ENCODE data around the gene LAMA3. TPM values are rescaled to one million over a fixed set of nuclear protein-coding genes. Genes with fewer than 3 reads are reported as not detected.

The LAMA3 gene
- total RNA-seq, 1 donor from 2014 or later: 2.4 TPM

DNA sequence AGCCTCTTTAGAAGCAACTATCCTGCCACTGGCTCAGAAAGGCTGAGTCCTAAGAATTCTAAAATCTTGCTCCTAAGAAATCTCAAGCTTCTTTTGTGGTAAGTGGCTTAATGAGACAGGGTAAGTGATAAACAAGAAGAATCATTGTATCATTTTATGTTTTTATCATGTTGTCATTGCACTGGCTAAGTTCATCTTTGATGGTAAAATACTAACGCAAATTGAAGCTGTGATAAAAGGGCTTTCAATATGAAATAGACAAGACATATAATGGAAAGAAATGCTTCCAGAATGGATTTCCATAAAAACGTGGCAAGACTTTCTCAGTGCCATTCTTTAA, 303.7 kb downstream of the LAMA3 start:
- DNase-seq (ENCODE audit: low read depth in 2 of 2): no peak

DNA sequence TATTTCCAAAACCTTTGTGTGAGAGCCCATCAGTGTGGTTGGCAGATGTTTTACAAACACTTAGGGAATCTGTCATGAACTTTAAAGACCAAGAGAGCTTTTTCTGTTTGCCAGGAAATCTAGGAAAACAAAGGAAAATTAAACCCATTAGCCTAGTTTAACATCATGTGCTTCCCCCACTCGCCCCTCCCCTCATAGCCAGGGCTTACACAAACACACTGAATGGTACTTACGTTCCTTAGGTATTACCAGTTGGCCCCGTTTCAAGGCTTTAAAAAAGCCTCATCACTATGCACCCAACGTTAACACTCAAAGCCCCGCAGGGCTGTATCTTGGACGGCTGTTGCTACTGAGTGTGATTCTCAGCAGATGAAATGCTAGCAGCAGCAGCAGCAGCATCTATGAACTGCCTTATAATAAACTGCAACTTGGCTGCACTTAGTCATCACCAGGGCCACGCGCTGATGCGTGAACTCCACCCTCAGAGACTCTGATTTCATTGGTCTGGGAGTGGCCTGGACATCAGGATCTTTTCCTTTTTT, 305.2 kb downstream of the LAMA3 start:
- DNase-seq (ENCODE audit: low read depth in 2 of 2): peak; percentile 20 to 32

DNA sequence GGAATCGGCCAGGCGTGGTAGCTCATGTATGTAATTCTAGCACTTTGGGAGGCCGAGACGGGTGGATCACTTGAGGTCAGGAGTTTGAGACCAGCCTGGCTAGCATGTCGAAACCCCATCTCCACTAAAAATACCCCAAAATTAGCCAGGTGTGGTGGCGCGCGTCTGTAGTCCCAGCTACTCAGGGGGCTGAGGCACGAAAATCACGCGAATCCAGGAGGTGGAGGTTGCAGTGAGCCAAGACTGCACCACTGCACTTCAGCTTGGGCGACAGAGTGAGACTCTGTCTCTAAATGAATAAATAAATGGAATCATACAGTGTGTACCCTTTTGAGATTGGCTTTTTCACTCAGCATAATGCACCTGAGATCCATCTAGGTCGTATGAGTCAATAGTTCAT, 305.9 kb downstream of the LAMA3 start:
- no peak for DNase-seq (ENCODE audit: low read depth in 2 of 2)

DNA sequence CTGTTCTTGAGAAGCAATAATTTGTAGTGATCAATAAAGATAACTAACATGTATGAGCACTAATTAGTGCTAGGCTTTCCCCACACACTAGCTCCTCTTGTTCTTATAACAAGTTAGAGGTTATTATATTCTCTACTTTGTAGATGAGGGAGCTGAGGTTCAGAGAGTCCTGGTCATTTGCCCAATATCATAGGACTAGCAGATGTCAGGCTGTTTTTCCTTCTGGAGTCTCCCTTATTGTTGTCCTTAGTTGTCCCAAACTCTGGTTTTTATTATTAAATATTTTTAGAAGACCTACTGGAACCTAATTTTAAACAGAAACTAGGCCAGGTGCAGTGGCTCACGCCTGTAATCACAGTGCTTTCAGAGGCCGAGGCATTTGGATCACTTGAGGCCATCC, 308.8 kb downstream of the LAMA3 start:
- DNase-seq (ENCODE audit: low read depth in 2 of 2): no peak

DNA sequence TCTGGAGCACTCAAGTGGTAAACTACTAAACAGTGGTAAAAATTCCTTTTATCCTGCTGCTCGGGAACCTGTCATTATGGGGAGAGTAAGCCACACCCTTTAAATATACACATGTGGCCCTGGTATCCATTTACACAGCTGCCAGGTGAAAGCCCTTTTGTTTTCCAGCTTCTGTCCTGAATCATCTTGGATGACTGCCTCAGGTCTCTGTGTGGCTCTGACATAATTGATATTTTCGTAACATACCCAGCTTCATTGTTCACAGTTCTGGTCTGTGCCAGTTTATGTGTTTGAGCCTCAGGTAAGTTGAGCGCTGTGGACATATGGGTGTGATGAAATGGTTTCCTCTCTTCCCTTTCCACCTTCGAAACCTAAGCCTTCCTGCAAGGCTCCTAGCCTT, 309.6 kb downstream of the LAMA3 start:
- DNase-seq (ENCODE audit: low read depth in 2 of 2): no peak

DNA sequence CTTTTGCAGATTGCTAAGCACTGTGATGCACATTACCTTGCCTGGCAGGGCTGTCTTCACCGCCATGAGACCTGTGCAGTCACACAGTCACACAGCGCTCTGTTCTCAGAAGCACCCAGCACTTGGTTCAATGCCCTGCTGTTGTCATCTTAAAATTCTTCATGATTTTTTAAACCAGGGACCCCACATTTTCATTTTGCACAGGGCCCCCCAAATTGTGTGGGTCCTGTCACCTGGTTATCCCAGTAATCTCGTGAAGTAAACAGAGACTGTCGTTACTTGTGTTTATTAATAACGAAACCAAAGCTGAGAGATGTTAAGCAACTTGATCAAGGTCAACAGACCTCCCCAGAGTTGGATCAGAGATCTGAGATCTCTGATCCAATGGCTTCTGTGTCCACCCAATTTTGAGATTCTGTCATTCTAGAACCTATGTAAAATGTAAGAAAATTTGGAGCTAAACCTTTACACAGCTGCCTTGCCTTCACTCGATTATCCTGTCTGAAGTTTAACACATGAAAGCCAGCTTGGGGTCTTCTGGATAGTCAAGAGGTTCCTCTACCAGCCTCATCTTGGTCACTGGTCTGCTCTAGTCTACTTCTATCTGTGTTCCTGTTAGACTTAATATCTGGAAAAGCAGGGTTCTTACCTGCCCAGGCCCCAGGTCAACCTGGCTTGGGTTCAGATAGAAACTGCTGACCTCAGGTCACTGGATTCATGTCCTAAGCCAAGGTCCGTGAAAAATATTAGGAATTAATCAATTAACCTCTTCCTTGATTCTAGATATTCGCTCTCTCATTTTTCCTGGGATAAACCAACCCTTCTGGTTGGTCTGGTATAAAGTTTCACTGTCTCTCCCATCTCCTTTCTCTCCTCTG, 311.6 kb downstream of the LAMA3 start:
- DNase-seq (ENCODE audit: low read depth in 2 of 2): no peak

DNA sequence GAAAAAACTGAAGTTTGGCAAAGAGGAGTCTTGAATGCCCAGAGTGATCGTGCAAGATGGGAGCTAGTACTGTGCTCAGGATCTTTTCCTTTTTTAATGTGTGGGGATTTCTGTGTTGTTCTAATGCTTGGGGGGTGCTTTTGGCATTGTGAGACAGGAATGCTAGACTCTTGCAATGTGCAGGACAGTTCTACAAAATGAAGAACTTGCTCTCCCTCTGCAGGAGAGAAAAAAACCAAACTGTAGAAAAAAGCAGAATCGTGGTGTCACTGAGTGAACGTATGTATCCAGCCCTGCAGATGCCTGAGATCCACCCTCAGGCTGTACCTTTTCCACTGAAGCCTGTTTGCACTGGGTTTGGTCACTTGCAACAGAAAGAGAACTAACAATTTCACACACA, 313.2 kb downstream of the LAMA3 start:
- DNase-seq (ENCODE audit: low read depth in 2 of 2): no peak

DNA sequence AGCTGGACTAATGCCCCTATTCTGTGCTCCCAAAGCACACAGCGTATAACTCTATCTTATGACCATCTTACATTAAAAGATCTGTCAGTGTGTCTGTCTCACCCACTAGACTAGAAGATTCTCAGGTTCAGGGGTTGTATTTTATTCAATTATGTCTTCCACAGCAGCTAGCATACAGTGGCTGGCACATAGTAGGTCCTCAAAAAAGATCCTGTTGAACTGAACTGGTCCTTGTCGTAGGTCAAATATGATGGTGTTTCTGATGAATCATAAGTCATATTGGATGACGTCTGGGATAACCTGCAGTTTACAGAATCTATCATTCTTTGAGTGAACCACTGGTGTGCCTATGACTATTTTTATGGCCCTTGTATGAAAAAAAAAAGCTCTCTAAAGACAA, 314.0 kb downstream of the LAMA3 start:
- no peak for DNase-seq (ENCODE audit: low read depth in 2 of 2)

DNA sequence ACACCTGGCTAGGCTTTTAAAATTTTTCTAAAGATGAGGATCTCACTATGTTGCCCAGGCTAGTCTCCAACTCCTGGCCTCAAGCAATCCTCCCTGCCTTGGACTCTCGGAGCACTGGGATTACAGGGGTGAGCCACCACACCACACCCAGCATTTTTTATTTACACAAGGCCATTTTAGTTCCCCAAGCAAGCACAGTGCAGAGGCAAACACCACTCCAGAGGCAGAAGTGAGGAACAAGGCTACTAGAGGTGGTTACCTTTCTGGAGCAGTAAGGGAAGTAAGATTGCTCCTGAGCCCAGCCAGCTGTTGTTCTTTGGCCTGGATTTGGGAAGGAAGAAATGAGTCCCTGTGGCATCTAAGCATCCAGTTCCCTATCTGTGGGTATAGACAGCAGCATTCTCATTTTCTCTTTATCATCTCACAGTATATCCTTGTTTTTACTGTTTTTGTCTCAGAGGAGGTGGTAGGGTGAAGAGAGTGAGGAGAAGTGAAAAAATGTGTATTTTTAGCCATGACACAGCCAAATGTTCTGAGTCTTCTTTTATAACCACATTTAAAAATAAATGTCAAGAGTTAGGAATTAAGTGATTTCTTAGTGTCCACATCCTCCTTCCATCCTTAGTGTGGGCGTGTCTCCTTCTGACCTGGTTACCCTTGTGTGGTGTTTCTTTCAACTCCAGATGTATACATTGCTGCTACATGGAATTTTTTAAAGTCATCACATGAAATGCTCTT, 314.8 kb downstream of the LAMA3 start:
- no peak for DNase-seq (ENCODE audit: low read depth in 2 of 2)

Other genes starting within 250 kb of the LAMA3 start
- gene RIOK3, start 236.2 kb upstream of the LAMA3 start, total RNA-seq: 47.3 and 57.7 TPM in 2 replicates
- 17.9 and 31.5 TPM in 2 replicates for gene RMC1, start 185.9 kb upstream of the LAMA3 start, total RNA-seq
- 27.0 and 30.2 TPM in 2 replicates for gene NPC1, start 102.9 kb upstream of the LAMA3 start, total RNA-seq
- gene ANKRD29, start 26.5 kb upstream of the LAMA3 start, total RNA-seq: 0.65 and 0.79 TPM in 2 replicates

Data from lung microvascular endothelial cell (primary cell).